Stimulated activated CD4-positive, alpha-beta T cell treated with anti-CD3 and anti-CD28 coated beads, Interleukin-4, amount 100 ng/mL, for 48 hours (primary cell): ENCODE results near the gene NOP14.
A peak's percentile ranks its signal among the peaks of the same experiment; 100 is the strongest.
"Not testable (repeated sequence)": the region's sequence is repeated elsewhere in the genome, so short reads cannot be mapped to it uniquely, and the experiment has no call there.

ENCODE experiments used
- DNase-seq, 2 donors: peaks; one replicate each; pipeline ENCODE4 v3.0.0-alpha.2; 2020; ENCODE audit warnings: low read depth in 2 of 2

Gene NOP14

DNA sequence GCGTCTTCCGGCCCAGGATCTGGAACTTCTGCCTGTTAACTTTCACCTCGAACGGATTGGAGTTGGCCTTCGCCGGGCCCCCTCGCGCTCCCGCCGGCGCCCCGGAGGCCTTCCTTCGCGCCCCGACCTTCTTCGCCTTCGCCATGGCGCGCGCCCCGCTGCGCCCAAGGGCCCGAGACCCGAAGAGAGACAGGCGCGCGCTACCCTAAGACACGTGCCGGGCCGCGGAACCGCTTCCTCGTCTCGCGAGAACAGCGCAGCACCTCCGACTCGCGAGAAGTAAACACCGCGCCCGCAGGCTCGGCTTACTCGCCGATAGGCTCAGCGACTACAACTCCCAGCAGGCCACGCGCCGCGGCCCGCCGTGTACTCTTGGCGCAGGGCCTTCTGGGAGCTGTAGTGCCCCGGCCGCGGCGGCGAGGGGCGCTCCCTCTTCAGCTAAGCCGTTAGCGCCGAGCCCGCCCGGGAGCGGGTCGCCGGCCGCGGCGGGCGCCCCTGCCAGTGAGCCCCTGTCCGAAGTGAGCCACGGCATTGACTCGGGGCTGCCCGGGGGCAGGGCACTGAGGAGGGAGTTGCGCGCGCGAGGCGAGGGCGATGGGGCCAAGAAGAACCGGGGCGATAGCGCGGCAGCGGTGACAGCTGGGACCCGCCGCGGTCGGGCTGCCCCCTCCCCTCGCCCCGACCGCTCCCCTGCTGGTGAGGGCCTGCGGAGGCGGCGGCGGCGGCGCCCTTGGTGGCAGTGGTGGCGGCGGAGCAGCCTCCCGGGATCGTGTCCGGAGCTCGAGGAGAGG is at the start of gene NOP14, which contains the start of gene GRK4:
Gene NOP14, minus strand, starts transcription at position 232 of the 791 bp plus-strand sequence. Its CDS starts 87 bp downstream, at position 145.
Gene GRK4, plus strand, starts transcription at position 397 of the 791 bp plus-strand sequence. CDS start 500 bp downstream, outside the sequence.
- DNase-seq, result peak; percentile 92 to 97

DNA sequence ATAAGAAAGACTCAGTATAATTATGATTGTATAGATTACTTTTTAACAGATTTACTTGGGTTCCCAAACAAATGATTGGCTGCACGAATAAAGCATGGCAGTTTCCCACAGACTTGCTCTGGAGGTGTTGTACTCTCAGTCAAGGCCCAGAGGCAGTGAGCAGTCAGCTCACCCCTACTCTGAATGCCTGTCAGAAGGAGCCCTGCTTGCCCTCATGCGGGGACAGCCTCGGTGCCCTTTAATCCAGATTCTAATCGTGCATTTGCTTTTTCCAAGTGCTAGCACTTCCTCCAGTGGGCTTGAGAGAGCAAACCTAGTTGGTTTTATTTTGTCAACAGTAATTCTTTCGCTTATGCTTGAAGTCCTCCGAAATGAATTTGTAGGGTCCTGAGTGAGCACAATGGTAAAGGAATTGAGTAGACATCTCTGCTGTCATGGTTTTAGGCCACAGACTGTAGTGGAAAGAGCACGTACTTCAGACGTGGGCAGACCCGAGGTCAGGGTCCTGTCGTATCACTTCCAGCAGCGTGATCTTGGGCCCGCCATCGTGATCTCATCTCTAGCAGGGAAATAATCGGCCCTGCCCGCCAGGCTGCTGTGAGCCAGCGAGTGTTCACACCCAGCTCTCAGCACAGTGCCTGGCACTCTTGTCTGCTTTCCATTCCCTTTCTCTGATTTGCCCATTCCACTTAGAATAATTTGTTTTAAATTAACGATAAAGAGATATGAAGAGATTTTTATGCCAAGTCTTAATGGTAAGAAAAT is 48.4 kb upstream of the NOP14 start:
- DNase-seq, result no peak

DNA sequence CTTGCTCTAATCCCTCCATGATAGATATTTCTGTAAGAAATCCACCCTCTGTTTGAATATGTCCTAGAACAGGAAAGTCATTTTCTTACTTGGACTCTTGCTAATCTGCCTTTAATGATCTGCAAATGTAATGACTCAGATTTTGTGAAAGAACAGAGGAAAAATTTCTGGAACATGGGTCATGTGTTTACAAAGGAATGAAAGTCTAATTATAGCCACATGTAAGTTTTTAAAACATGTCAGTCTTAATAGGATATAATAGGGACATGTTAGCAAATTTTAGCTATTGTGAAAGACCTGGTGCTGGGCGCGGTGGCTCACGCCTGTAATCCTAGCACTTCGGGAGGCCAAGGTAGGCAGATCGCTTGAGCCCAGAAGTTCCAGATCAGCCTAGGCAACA is 47.8 kb upstream of the NOP14 start:
- DNase-seq, result no peak

DNA sequence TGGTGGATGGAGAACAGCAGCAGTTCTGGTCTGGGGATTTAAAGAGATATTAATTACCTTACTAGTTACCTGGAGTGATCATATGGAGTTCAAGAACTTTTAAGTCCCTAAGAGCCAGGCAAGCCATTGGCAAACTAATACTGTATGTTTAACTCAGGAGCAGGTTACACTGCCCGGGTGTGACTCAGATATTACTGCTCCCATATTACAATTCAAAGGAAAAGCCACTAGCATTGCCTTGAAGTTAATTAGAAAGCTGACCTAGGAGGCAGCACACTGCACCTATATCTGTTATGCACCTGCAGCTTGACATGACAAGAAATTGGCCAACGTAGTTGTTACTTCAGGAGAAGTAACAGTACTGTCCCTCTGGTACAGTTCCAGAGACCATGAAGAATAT is 47.4 kb upstream of the NOP14 start:
- DNase-seq, result no peak

DNA sequence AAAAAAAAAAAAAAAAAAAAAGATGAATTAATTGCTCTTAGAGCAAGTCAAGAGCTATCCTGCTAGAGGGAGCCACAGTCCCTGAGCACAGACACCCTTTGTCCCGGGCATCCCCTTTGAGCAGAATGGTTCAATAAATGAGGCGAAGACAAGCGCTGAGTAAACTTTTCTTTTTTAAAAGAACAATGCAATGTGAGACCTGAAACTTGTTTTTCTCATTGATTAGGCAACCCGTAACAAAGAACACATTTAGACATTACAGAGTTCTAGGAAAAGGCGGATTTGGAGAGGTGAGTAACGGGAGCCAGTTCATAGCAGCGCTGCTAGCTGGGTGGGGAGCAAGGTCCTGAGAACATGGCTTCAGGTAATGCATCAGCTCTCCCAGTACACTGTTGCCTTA is 46.2 kb upstream of the NOP14 start:
- DNase-seq, result no peak

DNA sequence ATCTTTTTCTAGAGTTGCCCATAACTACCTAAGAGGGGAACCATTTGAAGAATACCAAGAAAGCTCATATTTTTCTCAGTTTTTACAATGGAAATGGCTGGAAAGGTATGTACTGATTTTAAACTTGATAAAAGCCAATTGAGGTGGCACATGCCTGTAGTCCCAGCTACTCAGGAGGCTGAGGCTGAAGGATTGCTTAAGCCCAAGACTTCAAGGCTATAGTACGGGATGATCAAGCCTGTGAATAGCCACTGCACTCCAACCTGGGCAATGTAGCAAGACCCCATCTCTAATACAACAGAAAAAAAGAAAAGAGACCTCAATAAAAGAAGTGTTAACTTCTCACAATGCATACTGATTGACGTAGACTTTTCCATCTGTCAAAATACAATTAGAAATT is 44.5 kb upstream of the NOP14 start:
- DNase-seq, result no peak

DNA sequence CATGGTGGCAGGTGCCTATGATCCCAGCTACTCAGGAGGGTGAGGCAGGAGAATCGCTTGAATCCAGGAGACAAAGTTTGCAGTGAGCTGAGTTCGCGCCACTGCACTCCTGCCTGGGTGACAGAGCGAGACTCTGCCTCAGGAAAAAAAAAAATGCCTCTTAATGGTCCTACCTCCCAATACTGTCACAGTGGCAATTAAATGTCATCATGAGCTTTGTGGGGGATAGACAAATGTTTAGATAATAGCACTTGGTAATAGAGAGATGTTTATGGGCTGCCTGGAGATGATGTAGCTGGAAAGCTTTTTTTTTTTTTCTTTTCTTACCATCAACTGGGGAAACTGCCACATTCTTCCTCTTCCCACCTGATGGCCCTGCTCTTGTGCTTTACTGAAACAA is 33.2 kb upstream of the NOP14 start:
- no peak for DNase-seq

DNA sequence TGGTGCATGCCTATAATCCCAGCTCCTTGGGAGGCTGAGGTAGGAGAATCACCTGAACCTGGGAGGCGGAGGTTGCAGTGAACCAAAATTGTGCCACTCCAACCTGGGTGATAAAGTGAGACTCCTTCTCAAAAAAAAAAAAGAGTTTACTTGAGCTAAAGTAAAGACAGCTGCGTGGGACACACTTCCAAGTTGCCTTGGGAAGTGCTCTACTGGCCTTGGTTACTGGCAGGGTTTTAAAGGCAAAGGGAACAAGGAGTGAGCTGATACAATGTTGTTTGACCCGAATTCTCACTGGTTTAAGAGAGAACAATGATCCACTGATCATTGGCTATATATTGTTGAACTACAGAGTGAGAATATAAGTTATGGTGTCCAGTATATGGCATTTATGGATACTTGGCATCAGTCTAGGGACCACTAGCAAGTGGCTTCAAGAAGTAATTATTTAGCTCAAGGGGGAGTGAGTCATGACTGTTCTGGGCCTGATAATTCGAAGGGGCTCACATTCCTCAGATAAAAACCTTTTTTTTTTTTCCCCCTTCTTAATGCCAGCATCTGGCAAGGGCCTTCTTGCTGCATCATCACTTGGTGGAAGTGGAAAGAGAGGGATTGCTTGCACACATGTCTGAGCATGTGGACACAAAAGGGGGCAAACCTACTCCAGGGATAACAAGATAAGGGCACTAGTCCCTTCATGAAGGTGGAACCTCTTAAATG is 32.5 kb upstream of the NOP14 start:
- DNase-seq, result no peak

DNA sequence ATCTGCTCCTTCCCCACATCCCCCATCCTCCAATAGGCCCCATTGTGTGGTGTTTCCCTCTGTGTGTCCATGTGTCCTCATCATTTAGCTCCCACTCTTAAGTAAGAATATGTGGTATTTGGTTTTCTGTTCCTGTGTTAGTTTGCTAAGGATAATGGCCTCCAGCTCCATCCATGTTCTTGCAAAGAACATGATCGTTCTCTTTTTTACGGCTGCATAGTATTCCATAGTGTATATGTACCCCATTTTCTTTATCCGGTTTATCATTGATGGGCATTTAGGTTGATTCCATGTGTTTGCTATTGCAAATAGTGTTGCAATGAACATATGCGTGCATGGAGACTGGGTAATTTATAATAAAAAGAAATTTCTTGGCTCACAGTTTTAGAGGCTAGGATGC is 31.7 kb upstream of the NOP14 start:
- no peak for DNase-seq

DNA sequence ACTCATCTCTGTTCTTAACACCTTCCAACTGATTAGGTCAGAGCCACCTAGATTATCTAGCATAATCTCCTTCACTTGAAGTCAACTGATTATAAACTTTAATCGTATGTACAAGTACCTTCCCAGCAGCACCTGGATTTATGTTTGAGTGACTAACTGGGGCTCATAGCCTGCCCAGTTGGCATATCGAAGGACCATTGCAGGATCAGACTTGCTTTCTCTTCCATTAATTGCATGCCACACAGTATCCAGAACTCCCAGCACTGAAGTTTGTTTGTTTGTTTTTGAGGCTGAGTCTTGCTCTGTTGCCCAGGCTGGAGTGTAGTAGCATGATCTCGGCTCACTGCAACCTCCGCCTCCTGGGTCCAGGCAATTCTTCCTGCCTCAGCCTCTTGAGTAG is 28.0 kb upstream of the NOP14 start:
- DNase-seq, result no peak

DNA sequence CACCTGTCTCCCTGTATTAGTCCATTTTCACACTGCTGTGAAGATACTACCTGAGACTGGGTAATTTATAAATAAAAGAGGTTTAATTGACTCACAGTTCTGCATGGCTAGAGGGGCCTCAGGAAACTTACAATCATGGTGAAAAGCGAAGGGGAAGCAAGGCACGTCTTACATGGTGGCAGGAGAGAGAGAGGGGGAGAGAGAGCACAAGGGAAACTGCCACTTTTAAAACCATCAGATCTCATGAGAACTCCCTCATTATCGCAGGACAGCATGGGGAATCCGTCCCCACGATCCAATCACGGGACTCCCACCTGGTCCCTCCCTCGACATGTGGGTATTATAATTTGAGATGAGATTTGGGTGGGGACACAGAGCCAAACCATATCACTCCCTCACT is 20.5 kb upstream of the NOP14 start:
- not testable (repeated sequence) for DNase-seq

DNA sequence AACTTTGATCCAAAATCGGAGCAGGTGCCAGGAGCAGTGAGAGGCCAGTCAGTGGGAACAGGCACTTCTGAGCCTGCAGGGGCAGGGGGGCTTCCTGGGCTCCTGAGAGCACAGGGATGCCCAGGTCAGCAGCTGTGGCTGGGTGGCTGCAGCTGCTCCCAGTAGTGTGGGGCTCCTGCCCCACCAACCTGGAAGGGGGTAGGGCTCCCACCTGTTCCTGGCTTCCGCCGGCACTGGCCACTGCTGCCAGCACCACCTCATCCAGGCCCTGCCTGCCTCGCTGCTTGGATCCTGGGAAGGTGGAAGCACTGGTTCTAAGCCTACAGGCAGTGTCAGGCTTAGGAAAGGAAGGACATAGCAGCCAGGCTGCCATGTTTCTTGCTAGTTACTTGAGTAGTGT is 18.8 kb upstream of the NOP14 start:
- no peak for DNase-seq

DNA sequence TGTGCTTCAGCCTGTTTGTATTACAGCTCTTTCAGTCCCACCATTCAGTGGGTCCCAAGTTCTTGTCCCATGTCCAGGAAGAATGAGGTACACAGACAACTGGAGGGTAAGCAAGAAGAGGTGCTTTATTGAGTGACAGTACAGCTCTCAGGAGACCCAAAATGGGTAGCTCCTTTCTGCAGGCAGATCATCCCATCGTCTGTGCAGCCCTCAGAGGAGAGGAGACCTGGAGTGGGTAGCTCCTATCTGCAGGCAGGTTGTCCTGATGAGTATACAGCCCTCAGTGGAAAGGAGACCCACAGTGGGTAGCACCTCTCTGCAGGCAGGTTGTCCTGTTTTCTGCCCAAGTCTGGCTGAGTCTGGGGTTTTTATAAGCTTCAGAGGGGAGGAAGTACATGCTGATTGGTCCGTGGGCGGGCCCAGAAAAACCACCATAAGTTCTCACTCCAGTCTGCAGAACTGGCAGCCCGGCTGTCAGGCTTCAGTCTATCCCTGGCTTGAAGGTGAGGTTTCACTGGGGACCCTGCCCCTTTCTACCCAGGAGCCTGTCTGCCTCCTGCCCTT is 18.1 kb upstream of the NOP14 start:
- DNase-seq, result no peak

DNA sequence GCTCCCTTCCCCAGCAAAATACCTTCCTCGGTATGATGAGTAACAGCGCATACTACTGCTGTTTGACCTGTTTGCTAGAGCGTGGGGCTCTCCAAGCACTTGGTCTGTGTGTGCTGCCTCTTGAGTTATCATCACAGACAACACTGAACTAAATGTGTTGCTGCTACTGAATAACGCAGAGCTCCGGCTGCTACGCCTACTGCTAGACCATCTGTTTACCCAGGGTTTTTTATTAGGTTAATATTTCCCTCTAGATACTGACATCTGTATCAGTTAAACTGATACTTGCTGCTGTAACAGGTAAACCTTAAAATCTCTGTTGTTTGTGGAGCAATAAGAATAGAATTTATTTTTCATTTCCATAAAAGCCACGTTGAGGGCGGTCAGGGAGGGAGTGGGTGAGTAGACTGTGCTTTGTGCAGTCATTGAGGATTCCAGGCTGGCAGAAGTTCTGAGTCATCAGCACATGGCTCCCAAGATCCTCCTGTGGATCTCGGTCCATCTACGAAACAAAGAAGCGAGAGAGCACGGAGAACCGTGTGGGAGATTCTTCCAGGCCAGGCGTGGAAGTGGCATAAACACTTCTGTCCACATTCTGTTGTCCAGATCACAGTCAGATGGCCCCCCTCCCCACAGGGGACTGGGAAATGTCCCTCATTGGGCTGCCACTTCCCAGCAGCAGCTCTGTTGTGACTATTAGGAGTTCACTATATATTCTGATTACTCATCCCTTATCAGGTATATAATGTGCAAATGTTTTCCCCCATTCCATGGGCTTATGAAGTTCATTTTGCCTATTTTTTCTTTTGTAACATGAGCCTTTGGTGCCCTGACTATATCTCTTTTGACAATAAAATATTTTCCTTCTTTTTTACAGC is 14.2 kb upstream of the NOP14 start:
- DNase-seq, result no peak

DNA sequence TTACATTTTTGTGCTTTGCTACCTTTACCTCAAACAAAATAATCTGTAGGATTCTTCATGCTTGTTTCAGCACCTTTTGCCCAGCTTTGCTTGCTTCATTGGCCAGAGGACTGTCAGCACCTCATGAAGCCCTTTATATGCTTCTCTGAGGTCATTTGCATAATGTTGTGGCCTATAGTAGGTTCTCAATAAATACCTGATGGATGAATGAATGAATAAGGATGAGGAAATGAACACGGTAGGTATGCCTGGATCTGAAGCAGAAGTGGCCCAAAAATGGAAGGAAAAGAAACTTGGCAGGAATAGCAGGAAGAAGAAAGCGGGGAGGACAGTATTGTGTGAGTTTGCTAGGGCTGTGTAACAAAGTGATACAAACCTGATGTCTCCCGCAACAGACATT is 8.1 kb upstream of the NOP14 start:
- DNase-seq, result no peak

DNA sequence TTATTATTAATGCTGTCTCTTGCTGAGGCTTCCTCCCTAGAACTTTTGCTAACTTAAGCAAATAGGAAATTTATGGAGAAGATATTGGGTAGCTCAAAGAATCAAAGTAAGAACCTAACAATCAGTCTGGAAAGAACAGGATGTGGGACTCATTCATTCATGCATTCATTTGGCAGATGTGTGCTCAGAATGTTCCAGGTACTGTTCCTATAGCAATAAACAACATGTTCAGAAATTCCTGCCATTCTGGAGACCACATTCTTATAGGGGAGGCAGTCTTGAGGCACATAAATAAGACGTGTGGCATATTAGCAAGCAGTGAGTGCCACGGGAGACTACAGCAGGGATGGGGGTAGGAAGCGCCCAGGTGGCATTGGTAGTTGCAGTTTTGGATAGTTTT is 5.2 kb upstream of the NOP14 start:
- no peak for DNase-seq

DNA sequence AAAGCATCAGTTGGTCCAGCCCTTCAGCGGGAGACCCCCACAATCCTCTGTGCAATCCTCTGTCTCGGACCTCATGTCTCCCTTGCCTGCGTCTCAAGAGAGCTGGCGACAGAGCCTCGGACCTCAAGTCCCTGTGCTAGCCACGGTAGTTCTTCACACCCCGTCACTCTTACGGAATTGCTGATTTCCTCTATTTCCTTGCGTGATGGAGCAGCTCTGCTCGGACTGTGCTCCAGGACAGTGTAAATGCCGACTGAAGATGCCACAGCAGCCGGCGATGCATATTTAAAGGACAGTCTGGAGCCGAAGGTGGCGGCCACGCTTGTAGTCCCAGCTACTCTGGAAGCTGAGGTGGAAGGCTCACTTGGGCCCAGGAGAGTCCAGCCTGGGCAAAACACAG is 2.1 kb upstream of the NOP14 start:
- no peak for DNase-seq

DNA sequence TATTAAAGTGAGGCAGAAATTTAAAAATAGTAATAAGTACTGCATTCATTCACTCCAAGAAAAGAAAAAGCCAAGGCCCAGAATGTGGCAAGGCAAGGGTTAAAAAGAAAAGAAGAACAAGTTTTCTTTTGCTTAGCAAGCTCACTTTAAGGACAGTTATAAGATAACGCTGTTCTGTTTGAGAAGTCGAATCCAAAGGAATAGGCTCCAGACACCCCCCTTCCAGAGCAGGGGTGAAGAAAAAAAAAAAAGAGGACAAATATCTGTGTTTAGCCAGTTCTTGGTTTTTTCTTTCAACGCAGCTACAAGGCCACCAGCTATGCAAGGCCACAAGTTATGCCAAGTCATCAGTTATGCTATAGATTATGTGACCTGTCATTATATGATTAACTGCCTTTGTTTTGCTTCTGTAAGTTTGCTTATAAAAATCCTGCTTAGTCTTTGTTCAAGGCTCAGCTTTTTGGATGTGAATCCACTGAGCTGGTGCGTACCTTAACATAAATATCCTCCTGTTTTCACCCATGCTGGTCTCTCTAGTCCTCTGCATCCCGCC is 1.6 kb upstream of the NOP14 start:
- no peak for DNase-seq

DNA sequence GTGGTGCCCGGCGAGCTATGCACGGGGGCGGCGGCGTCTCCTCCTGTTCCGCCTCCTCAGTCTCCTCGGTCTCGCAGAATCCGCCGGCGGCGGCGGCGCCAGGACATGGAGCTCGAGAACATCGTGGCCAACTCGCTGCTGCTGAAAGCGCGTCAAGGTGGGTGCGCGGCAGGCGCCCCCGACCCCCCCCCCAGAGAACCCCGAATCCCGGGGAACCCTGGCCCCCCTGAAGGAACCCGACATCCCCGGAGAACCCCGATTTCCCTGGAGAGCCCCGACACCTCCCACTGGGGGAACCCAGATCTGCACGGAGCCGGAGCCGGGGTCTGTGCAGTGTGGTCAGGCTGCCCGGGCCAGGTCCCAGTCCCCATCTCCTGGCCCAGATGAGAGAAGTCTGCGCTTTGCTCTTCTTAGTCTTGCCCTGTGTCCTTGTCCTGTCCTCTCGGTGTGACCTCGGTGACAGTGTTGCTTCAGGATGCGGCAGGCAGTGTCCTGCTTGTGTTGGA is 813 bp upstream of the NOP14 start:
- peak in 1 of 2 donors; percentile 40 for DNase-seq

DNA sequence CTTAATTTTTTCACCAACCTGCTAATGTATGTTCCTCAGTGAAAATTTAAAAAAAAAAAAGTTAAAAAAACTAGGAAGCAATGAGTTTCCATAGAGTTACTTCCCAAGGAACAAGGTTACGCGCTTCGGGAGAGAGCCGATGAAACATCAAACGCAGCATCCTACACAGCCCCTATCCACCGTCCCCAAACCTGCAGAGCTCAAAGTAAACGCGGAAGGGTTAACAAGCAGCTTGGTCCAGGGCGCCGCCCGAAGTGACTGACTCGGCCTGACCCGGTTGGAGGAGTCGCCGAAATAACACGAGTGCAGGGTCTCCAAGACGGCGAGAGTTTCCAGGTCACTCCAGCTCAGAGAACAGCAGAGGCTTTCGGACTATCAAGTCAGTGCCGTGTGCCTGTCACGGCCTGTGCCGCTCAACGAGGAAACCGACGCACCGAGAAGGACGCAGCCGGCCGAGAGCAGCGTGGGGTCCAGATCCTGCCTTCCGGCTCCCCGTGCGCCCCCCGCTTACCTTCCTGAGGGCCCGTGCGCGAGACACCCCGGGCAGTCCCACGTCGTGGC is 512 bp downstream of the NOP14 start:
- DNase-seq, result no peak
